IMR-90 (cell line): ENCODE measurements around the gene NEK9. TPM values are rescaled to one million over a fixed set of nuclear protein-coding genes. Genes with fewer than 3 reads are reported as not detected.

Source experiments
- microRNA-seq, 2 experiments: library from miRNA; stranded (forward) in 1 of 2; unstranded in 1 of 2; fragments of 10-50 nt in 1 of 2; fragments of <30 nt in 1 of 2; gene quantifications in 1 of 2; microRNA quantifications in 1 of 2; one replicate each; pipeline versions ENCODE3 to v1.1.0; 2013 to 2020; ENCODE audit not compliant: insufficient read depth in 1 of 2, insufficient read length in 1 of 2, unreplicated experiment in 1 of 2
- polyA plus RNA-seq, 3 experiments: library from polyadenylated mRNA; depleted of rRNA; stranded (reverse); fragments of >200 nt; gene quantifications; 2 replicates each; pipeline ENCODE4 v1.2.3, GENCODE V29; 2012; ENCODE audit warnings: low replicate concordance in 1 of 3
- small RNA-seq, 5 experiments: library from RNA; depleted of rRNA; stranded (forward); fragments of <200 nt; gene quantifications; one replicate each; pipeline ENCODE3, GENCODE V24; 2012
- total RNA-seq: library from RNA; depleted of rRNA; stranded (reverse); fragments of >200 nt; gene quantifications from 2 replicates; pipeline ENCODE4 v1.2.3, GENCODE V29; 2012; rRNA removed

The NEK9 gene
- total and polyA plus RNA-seq, 2 of the 4 experiments (the other 2 are of a cell fraction), result 22.9 to 23.2 TPM

Small RNA genes within 50 kb of the gene (microRNA-seq; reads per million reads assigned to microRNA genes)
- gene HIF1AP1 (ENCODE audit: insufficient read depth, insufficient read length), result not detected

Small RNA genes within 50 kb of the gene (small RNA-seq; reads per million reads assigned to genes)
- 0 to 0.11 (median 0) reads per million in 5 experiments for gene HIF1AP1

Other genes starting within 250 kb of the NEK9 start
- 58.6 and 63.0 TPM in 2 replicates for gene DLST, start 245.1 kb downstream of the NEK9 start, total RNA-seq
- 119 and 132 TPM in 2 replicates for gene DLST, start 245.1 kb downstream of the NEK9 start, polyA plus RNA-seq (2012; rRNA removed)
- 0.72 and 1.1 TPM in 2 replicates for gene RPS6KL1, start 203.8 kb downstream of the NEK9 start, total RNA-seq
- gene RPS6KL1, start 203.8 kb downstream of the NEK9 start, polyA plus RNA-seq (2012; rRNA removed), result 1.2 and 1.7 TPM in 2 replicates
- 0.28 and 0.36 TPM in 2 replicates for gene PGF, start 171.5 kb downstream of the NEK9 start, total RNA-seq
- gene PGF, start 171.5 kb downstream of the NEK9 start, polyA plus RNA-seq (2012; rRNA removed), result 0.39 and 0.42 TPM in 2 replicates
- gene EIF2B2, start 124.1 kb downstream of the NEK9 start, total RNA-seq, result 69.4 and 70.1 TPM in 2 replicates
- gene EIF2B2, start 124.1 kb downstream of the NEK9 start, polyA plus RNA-seq (2012; rRNA removed), result 63.6 and 73.9 TPM in 2 replicates
- 14.7 and 16.9 TPM in 2 replicates for gene MLH3, start 75.6 kb downstream of the NEK9 start, total RNA-seq
- 5.1 and 5.6 TPM in 2 replicates for gene MLH3, start 75.6 kb downstream of the NEK9 start, polyA plus RNA-seq (2012; rRNA removed)
- gene ACYP1, start 63.0 kb downstream of the NEK9 start, total RNA-seq, result 4.1 and 6.9 TPM in 2 replicates
- 17.4 and 24.0 TPM in 2 replicates for gene ACYP1, start 63.0 kb downstream of the NEK9 start, polyA plus RNA-seq (2012; rRNA removed)
- 0.28 and 0.54 TPM in 2 replicates for gene ZC2HC1C, start 57.4 kb downstream of the NEK9 start, total RNA-seq
- gene ZC2HC1C, start 57.4 kb downstream of the NEK9 start, polyA plus RNA-seq (2012; rRNA removed), result 0.15 and 0.36 TPM in 2 replicates
- 327 and 441 TPM in 2 replicates for gene TMED10, start 49.6 kb upstream of the NEK9 start, total RNA-seq
- 244 and 254 TPM in 2 replicates for gene TMED10, start 49.6 kb upstream of the NEK9 start, polyA plus RNA-seq (2012; rRNA removed)
- gene FOS, start 151.8 kb upstream of the NEK9 start, total RNA-seq, result 53.6 and 86.7 TPM in 2 replicates
- 171 and 406 TPM in 2 replicates for gene FOS, start 151.8 kb upstream of the NEK9 start, polyA plus RNA-seq (2012; rRNA removed)